Glutamatergic neuron (in vitro differentiated cells): ENCODE measurements around the gene CDH3. TPM values are rescaled to one million over a fixed set of nuclear protein-coding genes. Genes with fewer than 3 reads are reported as not detected.

Experiments used
- DNase-seq: peaks from one replicate; pipeline ENCODE4 v3.0.0; 2022
- H3K27ac Mint-ChIP-seq: one replicate; pipeline ENCODE4 v1.8.0; 2020; ENCODE audit warnings: mild to moderate bottlenecking, mixed read lengths, inconsistent platforms; ENCODE audit not compliant: unreplicated experiment
- H3K27me3 Mint-ChIP-seq: one replicate; pipeline ENCODE4 v1.8.0; 2020; ENCODE audit warnings: mild to moderate bottlenecking, moderate library complexity, mixed read lengths, inconsistent platforms; ENCODE audit not compliant: unreplicated experiment
- H3K36me3 Mint-ChIP-seq: one replicate; pipeline ENCODE4 v1.8.0; 2020; ENCODE audit warnings: mild to moderate bottlenecking, mixed read lengths, inconsistent platforms; ENCODE audit not compliant: unreplicated experiment
- H3K4me1 Mint-ChIP-seq: one replicate; pipeline ENCODE4 v1.8.0; 2020; ENCODE audit warnings: mild to moderate bottlenecking, low read depth, mixed read lengths, inconsistent platforms; ENCODE audit not compliant: unreplicated experiment
- H3K4me3 Mint-ChIP-seq: one replicate; pipeline ENCODE4 v1.8.0; 2020; ENCODE audit warnings: mild to moderate bottlenecking, mixed read lengths, inconsistent platforms; ENCODE audit not compliant: unreplicated experiment
- H3K9me3 Mint-ChIP-seq: one replicate; pipeline ENCODE4 v1.8.0; 2020; ENCODE audit warnings: mild to moderate bottlenecking, moderate library complexity, mixed read lengths, inconsistent platforms; ENCODE audit not compliant: unreplicated experiment
- total RNA-seq: library from RNA; stranded (reverse); fragmentation: NEBNext Ultra II Directional; extraction: Animal tissue kit (Norgen Biotek cat#: 25700); gene quantifications from one replicate; pipeline ENCODE4 v1.2.1, GENCODE V29; 2021; ENCODE audit not compliant: unreplicated experiment
- TF ChIP-seq, protein P1 (sequence below): fragments of 200-600 bp; sonication (generic); IDR thresholded peaks from one replicate; pipeline ENCODE4 v1.5.0; 2021; ENCODE audit not compliant: partially characterized antibody, unreplicated experiment

CDH3 gene
- total RNA-seq, 1 donor from 2014 or later: 1.3 TPM

DNA sequence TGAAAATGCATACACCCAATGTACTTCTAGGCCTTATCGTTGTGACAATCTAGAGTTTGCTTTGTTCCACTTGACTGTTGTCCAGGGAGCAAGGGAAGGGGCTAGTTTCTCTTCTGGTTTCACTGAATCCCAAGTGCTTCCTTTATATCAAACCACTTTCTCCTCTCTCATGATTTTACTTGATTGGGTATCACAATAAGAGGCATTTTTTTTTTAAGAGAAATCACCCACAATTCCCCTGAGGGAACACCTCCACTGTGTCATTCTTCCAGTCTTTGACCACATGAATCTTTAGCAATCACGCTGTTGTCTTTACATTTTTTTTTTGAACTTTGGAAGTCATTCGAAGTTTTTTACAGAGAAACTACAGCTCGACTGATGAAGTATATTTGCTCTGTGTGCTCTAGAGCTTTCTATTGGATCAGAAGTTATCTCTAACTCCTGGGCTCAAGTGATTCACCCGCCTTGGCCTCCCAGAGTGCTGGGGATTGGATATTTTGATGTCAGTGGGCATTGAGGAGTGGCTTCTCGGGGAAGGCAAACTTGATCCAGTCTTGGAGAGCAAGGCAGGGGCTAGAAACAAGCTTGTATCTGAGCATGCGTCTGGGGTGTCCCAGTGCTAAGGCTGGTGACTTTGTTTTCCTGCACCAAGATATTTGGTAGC lies 95.0 kb downstream of the CDH3 start:
- Mint-ChIP-seq H3K4me3 (no peak overlapping the region), H3K27me3 (peaks cover 9% of the 10 kb centered on the region), H3K4me1 (peaks cover 2% of the 10 kb centered on the region), H3K9me3 (no peaks in the 10 kb centered on the region), H3K36me3 (no peaks in the 10 kb centered on the region), H3K27ac (no peak overlapping the region)
- TF ChIP-seq, protein P1, sequence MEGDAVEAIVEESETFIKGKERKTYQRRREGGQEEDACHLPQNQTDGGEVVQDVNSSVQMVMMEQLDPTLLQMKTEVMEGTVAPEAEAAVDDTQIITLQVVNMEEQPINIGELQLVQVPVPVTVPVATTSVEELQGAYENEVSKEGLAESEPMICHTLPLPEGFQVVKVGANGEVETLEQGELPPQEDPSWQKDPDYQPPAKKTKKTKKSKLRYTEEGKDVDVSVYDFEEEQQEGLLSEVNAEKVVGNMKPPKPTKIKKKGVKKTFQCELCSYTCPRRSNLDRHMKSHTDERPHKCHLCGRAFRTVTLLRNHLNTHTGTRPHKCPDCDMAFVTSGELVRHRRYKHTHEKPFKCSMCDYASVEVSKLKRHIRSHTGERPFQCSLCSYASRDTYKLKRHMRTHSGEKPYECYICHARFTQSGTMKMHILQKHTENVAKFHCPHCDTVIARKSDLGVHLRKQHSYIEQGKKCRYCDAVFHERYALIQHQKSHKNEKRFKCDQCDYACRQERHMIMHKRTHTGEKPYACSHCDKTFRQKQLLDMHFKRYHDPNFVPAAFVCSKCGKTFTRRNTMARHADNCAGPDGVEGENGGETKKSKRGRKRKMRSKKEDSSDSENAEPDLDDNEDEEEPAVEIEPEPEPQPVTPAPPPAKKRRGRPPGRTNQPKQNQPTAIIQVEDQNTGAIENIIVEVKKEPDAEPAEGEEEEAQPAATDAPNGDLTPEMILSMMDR: no peak
- DNase-seq: no peak

DNA sequence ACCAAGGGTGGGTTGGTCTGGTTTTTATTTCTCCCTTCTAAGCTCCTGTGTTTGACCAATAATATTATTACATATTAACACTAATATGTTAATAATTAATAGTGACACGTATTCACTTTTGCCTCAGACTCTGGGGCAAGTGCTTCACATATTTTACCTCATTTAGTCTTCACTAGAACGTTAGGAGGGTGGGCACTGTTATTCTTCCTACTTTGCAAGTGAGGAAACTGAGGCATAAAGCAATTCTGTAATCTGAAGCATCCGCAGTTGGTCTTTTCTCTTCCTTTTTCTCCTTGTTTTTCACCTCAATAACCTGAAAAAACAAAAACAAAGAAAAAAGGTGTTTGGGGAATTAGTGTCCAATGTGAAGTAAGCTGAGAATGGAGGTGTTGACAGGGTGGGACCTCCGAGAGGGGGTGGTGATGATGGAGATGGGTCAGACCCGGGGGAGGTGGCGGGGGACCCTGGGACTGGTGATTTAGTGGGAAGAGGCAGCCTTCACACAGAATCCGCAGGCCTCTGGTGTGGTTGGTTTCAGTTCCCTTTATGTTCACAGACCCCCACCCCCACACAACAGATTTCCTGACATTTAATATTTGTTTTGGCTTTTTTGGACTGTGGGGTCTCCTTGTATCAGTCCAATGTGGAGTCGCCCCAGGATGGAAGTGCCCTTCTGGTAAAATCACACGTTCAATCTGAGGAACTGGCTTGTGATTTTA lies 95.7 kb downstream of the CDH3 start:
- peaks cover 2% of the 10 kb centered on the region for H3K4me1 Mint-ChIP-seq
- H3K4me3 Mint-ChIP-seq: no peak overlapping the region
- H3K27me3 Mint-ChIP-seq: peaks cover 9% of the 10 kb centered on the region

DNA sequence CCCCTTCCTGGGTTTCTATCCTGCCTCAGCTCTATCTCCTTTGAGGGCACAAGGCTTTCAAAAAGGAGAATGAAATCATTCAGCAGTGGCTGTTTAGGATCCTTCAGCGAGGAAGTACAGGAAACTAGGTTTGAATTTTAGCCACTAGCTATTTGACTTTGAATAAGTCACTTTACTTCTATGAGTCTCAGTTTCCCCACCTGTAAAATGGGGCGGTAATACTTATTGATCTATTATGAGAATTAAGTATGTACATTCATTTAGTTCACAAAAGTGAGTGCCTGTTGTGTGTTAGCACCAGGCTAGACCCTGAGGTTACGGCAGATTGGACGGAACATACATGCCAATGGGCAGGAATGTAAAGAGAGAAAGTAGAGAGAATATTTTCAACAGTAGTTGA lies 98.6 kb downstream of the CDH3 start:
- H3K27me3 Mint-ChIP-seq: peaks cover 4% of the 10 kb centered on the region
- no peak overlapping the region for H3K4me3 Mint-ChIP-seq
- TF ChIP-seq, protein P1: no peak
- no peaks in the 10 kb centered on the region for H3K4me1 Mint-ChIP-seq
- no peaks in the 10 kb centered on the region for H3K9me3 Mint-ChIP-seq
- H3K36me3 Mint-ChIP-seq: no peaks in the 10 kb centered on the region
- no peak for DNase-seq
- H3K27ac Mint-ChIP-seq: no peak overlapping the region

More for the DNA sequence above, 95.7 kb downstream of the CDH3 start:
- Mint-ChIP-seq H3K36me3 (no peaks in the 10 kb centered on the region), H3K9me3 (no peaks in the 10 kb centered on the region), H3K27ac (no peak overlapping the region)
- TF ChIP-seq, protein P1: no peak
- DNase-seq: no peak

DNA sequence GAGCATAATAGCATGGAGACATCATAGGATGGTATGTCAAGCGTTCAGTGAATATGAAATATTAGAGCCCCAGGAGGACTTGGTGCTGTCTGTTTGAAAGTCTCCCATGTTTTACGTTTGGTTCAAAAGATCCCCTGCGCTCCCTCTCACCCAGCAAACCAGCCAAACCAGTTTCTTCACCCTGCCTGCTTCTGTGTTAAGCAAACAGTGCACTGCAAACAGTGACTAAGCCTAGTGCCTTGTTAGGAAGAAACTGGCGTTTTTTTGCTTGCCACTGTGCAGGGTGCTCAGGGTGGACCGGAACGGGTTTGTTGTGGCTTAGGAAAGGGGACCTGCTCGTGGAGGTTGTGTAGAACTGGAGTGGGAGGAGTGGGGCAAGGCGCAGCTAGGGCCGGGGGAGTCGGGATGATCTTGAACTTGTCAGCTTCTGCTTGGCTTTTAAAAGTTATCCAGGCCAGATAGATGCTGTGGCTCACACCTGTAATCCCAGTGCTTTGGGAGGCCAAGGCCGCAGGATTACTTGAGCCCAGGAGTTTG lies 99.7 kb downstream of the CDH3 start:
- H3K4me3 Mint-ChIP-seq: no peak overlapping the region
- TF ChIP-seq, protein P1: no peak
- H3K4me1 Mint-ChIP-seq: no peaks in the 10 kb centered on the region
- DNase-seq: no peak
- H3K36me3 Mint-ChIP-seq: no peaks in the 10 kb centered on the region
- no peaks in the 10 kb centered on the region for H3K9me3 Mint-ChIP-seq
- H3K27ac Mint-ChIP-seq: no peak overlapping the region
- H3K27me3 Mint-ChIP-seq: peaks cover 4% of the 10 kb centered on the region

DNA sequence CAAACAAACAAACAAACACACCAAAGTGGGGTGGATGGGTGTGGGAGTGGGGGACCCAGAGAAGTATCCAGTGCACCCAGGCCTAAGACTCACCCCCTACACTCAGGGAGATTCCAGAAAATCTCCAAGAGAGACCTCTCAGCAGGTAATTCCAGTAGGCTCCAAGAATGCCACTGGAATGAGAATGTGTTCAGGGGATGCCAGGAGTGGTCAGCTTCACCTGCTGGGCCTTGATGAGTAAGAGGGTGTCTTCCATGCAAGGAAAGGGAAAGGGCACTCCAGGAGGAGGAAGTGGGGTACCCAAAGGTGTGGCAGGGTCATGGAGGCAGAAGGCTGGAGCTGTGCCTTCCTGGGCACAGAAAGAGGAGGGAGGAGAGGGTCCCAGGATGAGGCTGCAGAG lies 101.8 kb downstream of the CDH3 start:
- Mint-ChIP-seq H3K9me3 (no peaks in the 10 kb centered on the region), H3K4me1 (no peaks in the 10 kb centered on the region), H3K4me3 (no peak overlapping the region), H3K27ac (no peak overlapping the region), H3K36me3 (no peaks in the 10 kb centered on the region), H3K27me3 (peaks cover 4% of the 10 kb centered on the region)
- TF ChIP-seq, protein P1: no peak
- no peak for DNase-seq
